ENCODE data around the gene CACNA1C.
"Not testable (repeated sequence)": the region's sequence is repeated elsewhere in the genome, so short reads cannot be mapped to it uniquely, and the experiment has no call there.

CACNA1C gene

DNA sequence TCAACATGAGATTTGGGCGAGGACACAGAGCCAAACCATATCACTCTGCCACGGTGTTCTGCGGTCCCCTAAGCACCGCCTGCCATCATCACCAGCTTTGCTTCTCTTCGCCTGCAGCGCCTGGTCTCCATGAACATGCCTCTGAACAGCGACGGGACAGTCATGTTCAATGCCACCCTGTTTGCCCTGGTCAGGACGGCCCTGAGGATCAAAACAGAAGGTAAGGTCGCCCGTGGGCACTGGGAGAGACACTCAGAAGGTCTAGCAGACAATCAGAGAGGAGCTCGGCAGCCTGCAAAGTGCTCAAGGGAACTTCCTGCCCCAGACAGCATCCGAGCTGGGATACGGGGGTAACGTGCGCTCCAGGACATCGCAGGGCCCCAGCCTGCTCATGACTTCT lies 616.0 kb downstream of the CACNA1C start:
- DNase-seq (ENCODE audit: low read depth) = no peak

- no peak for DNase-seq (ENCODE audit: low read depth)
Measured at GRCh38 chr12:2669560-2669959, 616.8 kb downstream of the CACNA1C start.

DNA sequence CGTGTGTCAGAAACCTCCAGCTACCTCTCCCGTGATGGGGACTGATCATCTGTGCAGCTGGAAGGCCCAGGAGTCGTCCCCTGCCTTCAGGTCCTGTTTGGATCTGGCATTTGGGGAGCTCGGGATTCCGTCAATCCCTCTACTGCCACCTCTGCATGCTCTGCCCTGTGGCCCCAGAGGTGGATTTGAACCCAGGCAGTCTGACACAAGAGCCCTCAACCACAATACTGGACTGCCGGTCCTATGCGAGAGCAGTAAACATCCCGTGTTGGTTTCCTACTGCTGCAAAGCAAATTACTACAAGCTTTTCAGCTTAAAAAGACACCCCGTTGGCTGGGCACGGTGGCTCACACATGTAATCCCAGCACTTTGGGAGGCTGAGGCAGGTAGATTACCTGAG lies 620.1 kb downstream of the CACNA1C start:
- no peak for DNase-seq (ENCODE audit: low read depth)

DNA sequence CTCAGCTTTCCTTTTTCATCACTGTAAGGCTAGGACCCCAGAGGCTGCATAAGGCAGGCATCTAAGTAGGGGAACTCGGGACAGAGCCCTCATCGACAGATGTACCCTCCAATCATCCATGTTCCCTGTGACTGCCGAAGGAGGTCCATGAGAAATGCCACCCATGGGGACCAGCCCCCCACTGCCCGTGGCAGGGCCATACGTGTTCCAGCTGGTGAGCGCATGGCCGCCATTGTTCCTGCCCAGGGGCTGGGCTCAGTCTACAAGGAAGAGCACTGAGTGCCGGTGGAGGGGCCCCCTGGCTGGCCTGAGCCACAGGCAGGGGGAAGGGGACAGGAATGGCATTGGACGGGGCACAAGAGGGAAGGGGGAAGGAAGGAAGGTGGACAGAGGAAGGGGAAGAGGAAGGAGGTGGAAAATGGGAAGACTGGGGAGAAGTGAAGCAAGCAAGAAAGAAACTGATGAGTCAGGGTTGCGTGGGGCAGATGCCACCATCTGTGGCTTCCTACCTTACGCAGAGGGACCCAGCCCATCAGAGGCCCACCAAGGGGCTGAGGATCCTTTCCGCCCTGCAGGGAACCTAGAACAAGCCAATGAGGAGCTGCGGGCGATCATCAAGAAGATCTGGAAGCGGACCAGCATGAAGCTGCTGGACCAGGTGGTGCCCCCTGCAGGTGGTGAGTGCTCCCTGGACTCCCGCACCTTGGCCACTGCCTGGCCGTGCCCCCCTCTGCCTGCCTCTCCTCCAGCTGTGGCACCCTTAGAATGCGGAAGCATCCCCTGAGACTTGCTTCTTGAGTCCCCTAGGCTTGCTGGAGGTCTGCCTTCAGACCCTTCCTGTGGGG lies 621.4 kb downstream of the CACNA1C start:
- no peak for DNase-seq (ENCODE audit: low read depth)

DNA sequence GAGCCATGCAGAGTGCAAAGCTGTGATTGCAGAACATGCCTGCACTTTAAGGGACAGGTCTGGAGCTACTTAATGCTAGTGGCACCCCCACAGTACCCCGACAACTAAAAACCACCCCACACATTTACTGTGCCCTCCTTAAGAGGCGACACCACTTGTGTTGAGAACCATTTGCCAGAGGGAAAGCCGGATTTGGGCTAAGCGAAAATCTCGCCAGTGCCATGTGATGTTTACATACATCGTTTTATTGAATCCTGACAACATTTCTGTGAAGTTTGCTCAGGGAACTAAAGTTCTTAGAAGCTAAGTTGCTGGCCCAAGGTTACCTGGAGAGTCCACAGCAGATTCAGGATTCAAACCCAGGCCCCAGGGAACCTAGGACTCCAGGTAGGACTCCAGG lies 623.0 kb downstream of the CACNA1C start:
- no peak for DNase-seq (ENCODE audit: low read depth)

DNA sequence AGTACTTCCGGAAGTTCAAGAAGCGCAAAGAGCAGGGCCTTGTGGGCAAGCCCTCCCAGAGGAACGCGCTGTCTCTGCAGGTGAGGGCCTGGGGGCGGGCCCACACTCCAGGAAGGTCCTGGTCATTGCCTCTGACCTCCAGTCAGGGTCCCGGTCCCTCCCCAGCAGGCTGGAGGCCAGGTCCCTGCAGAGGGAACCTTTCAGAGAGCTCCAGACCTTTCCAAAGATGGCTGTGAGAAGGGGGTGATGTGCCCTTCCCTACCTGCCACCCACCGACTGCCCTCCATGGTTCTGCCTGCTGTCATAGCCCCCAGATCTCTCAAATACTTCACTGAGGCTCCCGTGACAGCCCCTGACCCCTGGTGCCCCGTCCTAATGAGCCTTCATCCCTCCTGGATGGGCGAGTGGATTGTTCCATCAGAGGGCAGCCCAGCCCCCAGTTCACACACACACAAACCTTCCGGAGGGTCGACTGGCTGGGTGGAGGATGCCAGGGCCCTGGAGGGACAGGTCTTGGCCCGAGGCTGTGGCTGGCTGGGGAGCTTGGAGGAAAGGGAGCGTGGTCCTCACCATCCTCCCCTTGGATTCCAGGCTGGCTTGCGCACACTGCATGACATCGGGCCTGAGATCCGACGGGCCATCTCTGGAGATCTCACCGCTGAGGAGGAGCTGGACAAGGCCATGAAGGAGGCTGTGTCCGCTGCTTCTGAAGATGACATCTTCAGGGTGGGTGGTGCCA lies 624.5 kb downstream of the CACNA1C start:
- DNase-seq (ENCODE audit: low read depth) = no peak

- DNase-seq (ENCODE audit: low read depth) = no peak
Measured at GRCh38 chr12:2678426-2678825, 625.6 kb downstream of the CACNA1C start.

DNA sequence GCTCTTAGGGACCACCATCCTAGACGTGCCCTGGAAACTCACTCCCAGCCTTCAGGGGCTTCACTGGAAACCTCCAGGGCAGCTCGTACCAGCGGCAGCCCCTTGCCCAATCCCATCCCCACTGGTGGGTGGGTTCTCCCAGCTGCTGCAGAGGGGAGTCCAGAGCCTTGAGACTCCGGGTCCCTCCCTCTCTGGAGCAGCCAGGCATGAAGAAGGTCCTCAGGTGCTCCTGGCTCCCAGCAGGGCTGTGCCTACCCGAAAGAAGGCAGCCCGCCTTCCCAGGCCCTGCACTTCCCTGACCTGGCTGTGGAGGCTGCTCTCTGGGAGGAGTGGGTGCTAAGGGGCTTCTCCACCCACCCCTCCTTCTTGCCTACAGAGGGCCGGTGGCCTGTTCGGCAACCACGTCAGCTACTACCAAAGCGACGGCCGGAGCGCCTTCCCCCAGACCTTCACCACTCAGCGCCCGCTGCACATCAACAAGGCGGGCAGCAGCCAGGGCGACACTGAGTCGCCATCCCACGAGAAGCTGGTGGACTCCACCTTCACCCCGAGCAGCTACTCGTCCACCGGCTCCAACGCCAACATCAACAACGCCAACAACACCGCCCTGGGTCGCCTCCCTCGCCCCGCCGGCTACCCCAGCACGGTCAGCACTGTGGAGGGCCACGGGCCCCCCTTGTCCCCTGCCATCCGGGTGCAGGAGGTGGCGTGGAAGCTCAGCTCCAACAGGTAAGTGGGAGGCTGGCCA lies 626.5 kb downstream of the CACNA1C start:
- no peak for DNase-seq (ENCODE audit: low read depth)

GRCh38 chr12:2679816-2680675 lies 627.3 kb downstream of the CACNA1C start:
- no peak for DNase-seq (ENCODE audit: low read depth)

GRCh38 chr12:2680676-2681039 lies 627.9 kb downstream of the CACNA1C start:
- DNase-seq (ENCODE audit: low read depth) = no peak

- no peak for DNase-seq (ENCODE audit: low read depth)
Measured at GRCh38 chr12:2681450-2682205, 628.8 kb downstream of the CACNA1C start.

DNA sequence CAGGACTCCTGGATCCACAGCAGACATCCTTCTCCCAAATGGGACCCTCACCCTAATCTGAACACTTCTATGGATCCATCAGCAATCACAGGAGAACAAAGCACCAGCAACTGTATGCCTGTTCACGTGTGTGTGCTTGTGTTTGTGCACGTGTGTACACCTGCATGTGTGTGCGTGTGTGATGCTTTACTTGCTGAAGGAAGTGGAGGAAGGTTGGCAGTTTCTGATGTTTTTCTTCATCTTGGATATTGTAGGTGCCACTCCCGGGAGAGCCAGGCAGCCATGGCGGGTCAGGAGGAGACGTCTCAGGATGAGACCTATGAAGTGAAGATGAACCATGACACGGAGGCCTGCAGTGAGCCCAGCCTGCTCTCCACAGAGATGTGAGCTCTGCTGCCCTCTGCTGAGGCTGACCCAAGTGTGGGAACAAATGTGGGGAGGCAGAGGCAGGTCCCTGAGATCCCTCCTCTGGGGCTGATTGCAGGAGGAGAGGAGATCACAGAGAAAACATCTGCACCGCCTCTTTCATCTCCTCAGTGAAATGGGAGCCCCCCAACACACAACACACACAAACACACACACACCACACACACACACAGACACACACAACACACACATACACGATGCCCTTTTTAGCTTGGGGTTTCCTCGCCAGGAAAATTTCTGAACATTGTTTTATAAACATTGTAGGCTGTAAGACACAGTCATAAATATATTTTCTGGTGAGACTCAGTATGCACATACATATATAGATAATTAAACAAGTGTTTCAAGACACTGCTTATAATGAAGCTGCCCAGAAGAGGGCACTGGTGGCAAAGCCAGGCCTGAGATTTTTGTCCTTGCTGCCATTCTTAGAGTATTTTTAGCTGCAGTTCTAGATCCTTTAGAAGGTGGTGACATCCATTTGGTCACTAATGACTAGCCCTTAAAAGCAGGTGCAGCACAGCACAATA lies 629.8 kb downstream of the CACNA1C start:
- peak; percentile 30 for DNase-seq (ENCODE audit: low read depth)

- DNase-seq (ENCODE audit: low read depth) = no peak
Measured at GRCh38 chr12:2683283-2684025, 630.7 kb downstream of the CACNA1C start.

GRCh38 chr12:2684026-2684325 lies 631.2 kb downstream of the CACNA1C start:
- DNase-seq (ENCODE audit: low read depth) = not testable (repeated sequence)

GRCh38 chr12:2685620-2686279 lies 633.0 kb downstream of the CACNA1C start:
- DNase-seq (ENCODE audit: low read depth) = not testable (repeated sequence)

DNA sequence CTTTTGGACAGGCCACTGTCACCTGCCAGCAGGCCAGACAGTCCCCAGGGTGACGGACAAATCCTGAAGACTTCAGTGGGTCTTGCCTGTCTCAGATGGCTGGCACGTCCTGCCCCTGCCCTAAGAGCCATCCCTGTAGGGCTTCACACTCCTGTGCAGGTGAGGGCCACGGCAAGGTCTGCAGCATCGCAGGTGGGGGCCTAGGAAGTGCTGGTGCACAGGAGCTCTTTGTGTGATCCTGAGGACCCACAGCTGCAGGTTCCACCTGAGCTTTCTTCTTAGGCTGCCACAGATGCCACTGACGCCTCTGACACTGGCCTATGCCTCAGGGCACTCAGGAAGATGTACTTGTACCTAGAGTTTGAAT lies 633.5 kb downstream of the CACNA1C start:
- DNase-seq (ENCODE audit: low read depth) = no peak

GRCh38 chr12:2687058-2687457 lies 634.3 kb downstream of the CACNA1C start:
- no peak for DNase-seq (ENCODE audit: low read depth)

- no peak for DNase-seq (ENCODE audit: low read depth)
Measured at GRCh38 chr12:2687726-2688125, 634.9 kb downstream of the CACNA1C start.

Data from T follicular helper cell (primary cell).